ENCODE results near the gene RAI1. TPM values are rescaled to one million over a fixed set of nuclear protein-coding genes. Genes with fewer than 3 reads are reported as not detected.

RAI1 gene
- total and polyA plus RNA-seq, 2 of the 8 experiments (the other 6 are each of a cell fraction or from before 2014, with no cell fraction given) = 0.39 to 1.2 TPM

DNA sequence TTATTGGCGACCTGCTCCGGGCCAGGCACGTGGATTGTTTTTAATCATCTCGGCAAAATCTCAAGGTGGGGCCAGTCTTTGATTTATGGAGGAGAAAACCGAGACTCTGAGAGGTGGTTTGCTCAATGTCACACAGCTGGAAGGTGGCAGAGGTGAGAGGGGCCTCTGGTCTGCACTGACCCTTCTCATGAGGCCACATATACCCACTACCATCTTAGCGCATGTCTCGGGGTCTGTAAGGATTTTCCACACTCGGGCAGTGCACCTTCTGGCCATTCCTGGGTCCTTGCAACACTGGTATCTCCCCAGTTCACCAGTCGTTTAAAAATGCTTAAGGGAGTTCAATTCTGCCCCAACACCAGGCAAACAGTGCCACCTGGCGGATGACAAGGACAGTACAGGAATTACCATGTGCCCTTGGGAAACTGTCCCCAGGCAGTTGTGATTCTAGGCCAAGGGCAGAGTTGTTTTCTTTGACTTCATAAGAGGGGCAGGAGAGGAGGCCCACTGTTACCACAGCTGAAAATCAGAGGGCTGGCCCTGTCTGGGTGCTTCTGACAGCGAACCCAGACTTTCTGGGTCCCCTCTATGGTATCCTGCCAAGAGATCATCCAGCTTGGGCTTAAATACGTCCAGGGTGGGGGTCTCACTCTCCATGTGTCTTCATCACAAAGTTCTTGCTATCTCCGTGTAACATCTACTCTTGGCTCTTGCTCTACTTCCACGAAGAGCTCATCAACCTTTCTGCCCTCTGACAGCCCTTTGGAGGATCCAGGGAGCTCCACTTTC lies 39.4 kb upstream of the RAI1 start (continued):
- TF ChIP-seq, protein P1, sequence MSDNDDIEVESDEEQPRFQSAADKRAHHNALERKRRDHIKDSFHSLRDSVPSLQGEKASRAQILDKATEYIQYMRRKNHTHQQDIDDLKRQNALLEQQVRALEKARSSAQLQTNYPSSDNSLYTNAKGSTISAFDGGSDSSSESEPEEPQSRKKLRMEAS (IDR thresholded peaks at IDR 0.05) = peak; percentile 75
- no peak for TF ChIP-seq PHF8 (conservative IDR thresholded peaks at IDR 0.05; ENCODE audit: low read depth, low read length)
- TF ChIP-seq YY1 (IDR thresholded peaks at IDR 0.05; ENCODE audit: low read depth, low read length) = peak; percentile 49; the same call in 1 of the 2 replicates
- no peak for TF ChIP-seq CREB1 (IDR thresholded peaks at IDR 0.05)
- TF ChIP-seq CEBPB (IDR thresholded peaks at IDR 0.05; ENCODE audit: low read depth, low read length) = peak; percentile 36; the same call in 1 of the 2 replicates
- no peak for TF ChIP-seq SAP30 (IDR thresholded peaks at IDR 0.05; ENCODE audit: insufficient read depth, insufficient replicate concordance, low read length)
- TF ChIP-seq, protein P2, sequence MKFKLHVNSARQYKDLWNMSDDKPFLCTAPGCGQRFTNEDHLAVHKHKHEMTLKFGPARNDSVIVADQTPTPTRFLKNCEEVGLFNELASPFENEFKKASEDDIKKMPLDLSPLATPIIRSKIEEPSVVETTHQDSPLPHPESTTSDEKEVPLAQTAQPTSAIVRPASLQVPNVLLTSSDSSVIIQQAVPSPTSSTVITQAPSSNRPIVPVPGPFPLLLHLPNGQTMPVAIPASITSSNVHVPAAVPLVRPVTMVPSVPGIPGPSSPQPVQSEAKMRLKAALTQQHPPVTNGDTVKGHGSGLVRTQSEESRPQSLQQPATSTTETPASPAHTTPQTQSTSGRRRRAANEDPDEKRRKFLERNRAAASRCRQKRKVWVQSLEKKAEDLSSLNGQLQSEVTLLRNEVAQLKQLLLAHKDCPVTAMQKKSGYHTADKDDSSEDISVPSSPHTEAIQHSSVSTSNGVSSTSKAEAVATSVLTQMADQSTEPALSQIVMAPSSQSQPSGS (IDR thresholded peaks at IDR 0.05; ENCODE audit: low read length) = 0 out of 2 replicates have a peak, but pooled peaks have one; percentile 52
- TF ChIP-seq CTCF (IDR thresholded peaks at IDR 0.05; ENCODE audit: control extremely low read depth in 1 of 3, insufficient read depth in 1 of 3, low read depth in 1 of 3, low read length in 3 of 3) = peak; percentile 87 to 96 (median 93)
- 0 out of 2 replicates have a peak, but pooled peaks have one; percentile 25 for TF ChIP-seq SP4 (IDR thresholded peaks at IDR 0.05; ENCODE audit: low read length)
- no peak for TF ChIP-seq NRF1 (IDR thresholded peaks at IDR 0.05; ENCODE audit: low read depth, low read length)

Measured in H1 (cell line).